Left hindlimb (tissue), 1 donor: ENCODE results near the gene NOP10.
"Not testable (repeated sequence)": the region's sequence is repeated elsewhere in the genome, so short reads cannot be mapped to it uniquely, and the experiment has no call there.

ENCODE experiments used
- DNase-seq: peaks from one replicate; pipeline ENCODE4 v3.0.0-alpha.2; 2018

The NOP10 gene

GRCh38 chr15:34358367-34358766 is 15.4 kb upstream of the NOP10 start:
- no peak for DNase-seq

- DNase-seq: no peak
Measured at GRCh38 chr15:34357653-34358052, 14.7 kb upstream of the NOP10 start.

GRCh38 chr15:34355241-34355640 is 12.3 kb upstream of the NOP10 start:
- DNase-seq: no peak

- DNase-seq: no peak
Measured at GRCh38 chr15:34354286-34354685, 11.3 kb upstream of the NOP10 start.

- no peak for DNase-seq
Measured at GRCh38 chr15:34353627-34354026, 10.7 kb upstream of the NOP10 start.

GRCh38 chr15:34352996-34353395 is 10.1 kb upstream of the NOP10 start:
- not testable (repeated sequence) for DNase-seq

- DNase-seq: no peak
Measured at GRCh38 chr15:34349769-34350168, 6.8 kb upstream of the NOP10 start.

GRCh38 chr15:34348735-34349300 is 5.9 kb upstream of the NOP10 start:
- DNase-seq: no peak

GRCh38 chr15:34347951-34348638 is 5.2 kb upstream of the NOP10 start:
- DNase-seq: no peak

- DNase-seq: not testable (repeated sequence)
Measured at GRCh38 chr15:34342213-34342736, 661 bp downstream of the NOP10 start.

GRCh38 chr15:34341381-34342212 is 1.3 kb downstream of the NOP10 start:
- no peak for DNase-seq

GRCh38 chr15:34339946-34340345 is 3.0 kb downstream of the NOP10 start:
- no peak for DNase-seq

GRCh38 chr15:34338347-34338746 is 4.6 kb downstream of the NOP10 start:
- DNase-seq: no peak

GRCh38 chr15:34337557-34338306 is 5.2 kb downstream of the NOP10 start, which contains the start of gene SLC12A6:
Gene SLC12A6 (minus strand): TSS chr15:34337781. CDS start chr15:34336680, 1,101 bp downstream.
- DNase-seq: peak; percentile 93

GRCh38 chr15:34336991-34337556 is 5.9 kb downstream of the NOP10 start:
- DNase-seq: no peak

- no peak for DNase-seq
Measured at GRCh38 chr15:34336231-34336990, 6.5 kb downstream of the NOP10 start.

- no peak for DNase-seq
Measured at GRCh38 chr15:34335176-34336032, 7.5 kb downstream of the NOP10 start.

- DNase-seq: no peak
Measured at GRCh38 chr15:34334672-34335071, 8.3 kb downstream of the NOP10 start.

- no peak for DNase-seq
Measured at GRCh38 chr15:34332553-34333120, 10.3 kb downstream of the NOP10 start.

GRCh38 chr15:34331809-34332208 is 11.1 kb downstream of the NOP10 start:
- no peak for DNase-seq
